Mesothelial cell of epicardium (in vitro differentiated cells): ENCODE results near the gene CEP85L. TPM values are rescaled to one million over a fixed set of nuclear protein-coding genes. Genes with fewer than 3 reads are reported as not detected.

Source experiments
- DNase-seq, 2 experiments: peaks; one replicate each; pipeline ENCODE4 v3.0.0; 2021; ENCODE audit warnings: low spot score in 2 of 2; ENCODE audit not compliant: unreplicated experiment in 2 of 2
- H3K27ac Mint-ChIP-seq: 2 replicates; pipeline ENCODE4 v1.8.0; 2021; ENCODE audit warnings: mixed read lengths
- H3K27me3 Mint-ChIP-seq: 2 replicates; pipeline ENCODE4 v1.8.0; 2021; ENCODE audit warnings: low read depth, mixed read lengths
- H3K36me3 Mint-ChIP-seq: 2 replicates; pipeline ENCODE4 v1.8.0; 2021; ENCODE audit warnings: mixed read lengths
- H3K4me1 Mint-ChIP-seq: 2 replicates; pipeline ENCODE4 v1.8.0; 2021; ENCODE audit warnings: mixed read lengths
- H3K4me3 Mint-ChIP-seq: 2 replicates; pipeline ENCODE4 v1.8.0; 2021; ENCODE audit warnings: mild to moderate bottlenecking, moderate library complexity, mixed read lengths
- H3K9me3 Mint-ChIP-seq: 2 replicates; pipeline ENCODE4 v1.8.0; 2021; ENCODE audit warnings: mixed read lengths
- CTCF ChIP-seq: fragments of 200-600 bp; sonication (generic); IDR thresholded peaks from one replicate; pipeline ENCODE4 v1.5.0; 2021; ENCODE audit warnings: antibody characterized with exemption; ENCODE audit not compliant: unreplicated experiment
- total RNA-seq: library from RNA; stranded (reverse); gene quantifications from 3 replicates; pipeline ENCODE4 v1.2.1, GENCODE V29; 2021

CEP85L gene
- total RNA-seq, 1 donor from 2014 or later, result 23.1 TPM

DNA sequence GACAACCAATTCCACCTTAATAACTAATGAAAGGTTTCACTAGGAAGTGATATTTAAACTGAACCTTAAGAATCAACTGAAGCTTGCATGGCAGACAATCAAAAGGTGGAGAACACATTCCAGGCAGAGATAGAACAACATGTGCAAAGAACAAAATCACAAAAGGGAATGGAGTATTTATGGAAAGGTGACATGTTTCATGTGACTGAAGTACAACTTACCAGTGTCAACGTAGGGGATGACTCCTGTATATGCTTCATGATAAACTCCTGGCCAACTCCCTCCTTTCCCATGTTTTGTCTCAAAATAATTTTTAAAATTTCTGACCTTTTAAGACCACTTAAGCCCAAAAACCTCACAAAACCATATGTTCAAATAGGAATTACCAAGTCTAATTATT, 96.7 kb downstream of the CEP85L start:
- Mint-ChIP-seq H3K9me3 (peaks cover 8% of the 10 kb centered on the region), H3K36me3 (peaks cover 9% of the 10 kb centered on the region), H3K4me1 (peaks cover 30% of the 10 kb centered on the region), H3K27me3 (no peaks in the 10 kb centered on the region), H3K27ac (no peak overlapping the region), H3K4me3 (no peak overlapping the region)
- DNase-seq, result no peak
- no peak for TF ChIP-seq CTCF

GRCh38 chr6:118553132-118553531, 98.3 kb downstream of the CEP85L start:
- Mint-ChIP-seq H3K27ac (no peak overlapping the region), H3K4me3 (no peak overlapping the region), H3K4me1 (peaks cover 21% of the 10 kb centered on the region), H3K36me3 (peaks cover 9% of the 10 kb centered on the region), H3K27me3 (no peaks in the 10 kb centered on the region), H3K9me3 (peaks cover 8% of the 10 kb centered on the region)
- TF ChIP-seq CTCF, result no peak
- DNase-seq, result no peak

GRCh38 chr6:118551063-118552053, 100.0 kb downstream of the CEP85L start:
- H3K9me3 Mint-ChIP-seq, result peaks cover 8% of the 10 kb centered on the region
- no peak overlapping the region for H3K4me3 Mint-ChIP-seq
- no peak for DNase-seq
- H3K36me3 Mint-ChIP-seq, result peaks cover 9% of the 10 kb centered on the region
- peaks cover 27% of the 10 kb centered on the region for H3K4me1 Mint-ChIP-seq
- no peak overlapping the region for H3K27ac Mint-ChIP-seq
- TF ChIP-seq CTCF, result peak; percentile 54
- H3K27me3 Mint-ChIP-seq, result no peaks in the 10 kb centered on the region

DNA sequence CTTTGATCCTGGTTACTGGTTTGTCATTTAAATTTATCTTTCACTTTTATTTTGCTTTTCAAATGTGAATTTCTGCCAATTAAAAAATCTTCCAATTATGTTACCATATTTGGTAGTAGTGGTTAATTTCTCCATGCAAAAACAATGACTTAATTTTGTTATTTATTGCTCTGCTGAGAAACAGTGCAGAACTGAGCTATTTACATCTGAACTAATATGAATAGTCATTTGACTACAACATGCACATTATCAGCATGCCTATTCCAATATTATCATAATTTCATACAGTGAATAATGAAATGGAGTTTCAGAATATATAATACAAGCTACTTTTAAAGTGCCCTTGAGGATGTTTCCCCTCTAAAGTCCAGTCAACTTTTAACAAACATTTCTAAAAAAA, 102.8 kb downstream of the CEP85L start:
- TF ChIP-seq CTCF, result no peak
- H3K4me3 Mint-ChIP-seq, result no peak overlapping the region
- DNase-seq, result no peak
- peaks cover 4% of the 10 kb centered on the region for H3K36me3 Mint-ChIP-seq
- H3K27ac Mint-ChIP-seq, result no peak overlapping the region
- no peaks in the 10 kb centered on the region for H3K27me3 Mint-ChIP-seq
- peaks cover 28% of the 10 kb centered on the region for H3K4me1 Mint-ChIP-seq
- H3K9me3 Mint-ChIP-seq, result peaks cover 3% of the 10 kb centered on the region

DNA sequence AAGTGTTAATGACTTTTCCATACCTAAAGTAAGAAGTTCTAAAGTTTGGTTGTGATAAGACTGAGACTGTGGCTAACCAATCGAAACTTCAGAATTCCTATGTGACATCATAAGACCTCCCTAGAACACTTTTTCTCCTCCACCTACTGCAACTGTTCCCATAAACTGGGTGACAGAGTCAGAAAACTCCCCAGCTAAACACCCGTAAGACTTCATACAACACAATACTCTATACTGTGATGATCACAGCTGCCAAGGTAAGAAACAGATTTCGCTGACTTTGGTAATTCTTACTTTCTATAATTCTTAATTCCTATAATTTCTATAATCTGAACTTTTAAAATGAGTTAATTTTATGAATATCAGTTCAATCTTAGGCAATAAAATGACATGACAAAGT, 103.3 kb downstream of the CEP85L start, which contains the start of gene PLN:
Gene PLN, plus strand, starts transcription at position 161 of the 400 bp plus-strand sequence. CDS start 10,626 bp downstream, outside the sequence.
- Mint-ChIP-seq H3K27ac (no peak within 1 kb of the TSS), H3K9me3 (peaks cover 3% of the 10 kb centered on the region), H3K27me3 (no peaks in the 10 kb centered on the region), H3K4me1 (peaks cover 28% of the 10 kb centered on the region), H3K36me3 (peaks cover 4% of the 10 kb centered on the region), H3K4me3 (no peak within 1 kb of the TSS)
- no peak for TF ChIP-seq CTCF
- no peak for DNase-seq
